Karpas-422 (cell line): ENCODE measurements around the gene C2CD5. TPM values are rescaled to one million over a fixed set of nuclear protein-coding genes. Genes with fewer than 3 reads are reported as not detected.

Experiments used
- DNase-seq: peaks from one replicate; pipeline ENCODE4 v3.0.0-alpha.2; 2015
- H2AFZ ChIP-seq: fragments of 200-600 bp; sonication (generic); 2 replicates; pipeline ENCODE4 v1.6.1; 2014; ENCODE audit warnings: antibody characterized with exemption, low read length, mixed read lengths
- H3K27ac ChIP-seq: fragments of 200-600 bp; sonication (generic); 2 replicates; pipeline ENCODE4 v1.5.1; 2014; ENCODE audit warnings: mild to moderate bottlenecking, low read length, moderate library complexity
- H3K27me3 ChIP-seq: fragments of 200-600 bp; sonication (generic); 2 replicates; pipeline ENCODE4 v1.6.1; 2014; ENCODE audit warnings: low read length, mixed read lengths
- H3K36me3 ChIP-seq: fragments of 200-600 bp; sonication (generic); 2 replicates; pipeline ENCODE4 v1.6.1; 2014; ENCODE audit warnings: low read length, mixed read lengths; ENCODE audit not compliant: insufficient read depth
- H3K4me1 ChIP-seq: fragments of 200-600 bp; sonication (generic); 2 replicates; pipeline ENCODE4 v1.6.1; 2014; ENCODE audit warnings: mild to moderate bottlenecking, low read length, mixed read lengths
- H3K4me2 ChIP-seq: fragments of 200-600 bp; sonication (generic); 2 replicates; pipeline ENCODE4 v1.6.1; 2014; ENCODE audit warnings: low read length, low read depth, mild to moderate bottlenecking; ENCODE audit not compliant: poor library complexity, severe bottlenecking
- H3K4me3 ChIP-seq: fragments of 200-600 bp; sonication (generic); 2 replicates; pipeline ENCODE4 v1.5.1; 2014; ENCODE audit warnings: mild to moderate bottlenecking, antibody characterized with exemption, low read length, mixed read lengths
- H3K79me2 ChIP-seq: fragments of 200-600 bp; sonication (generic); 2 replicates; pipeline ENCODE4 v1.6.1; 2014; ENCODE audit warnings: mild to moderate bottlenecking, low read length, mixed read lengths
- H3K9ac ChIP-seq: fragments of 200-600 bp; sonication (generic); 2 replicates; pipeline ENCODE4 v1.6.0; 2014; ENCODE audit warnings: low read length
- H3K9me2 ChIP-seq: fragments of 200-600 bp; sonication (generic), shearing (Covaris generic); replicated peaks from 2 replicates; pipeline ENCODE4 v1.6.0; 2014; ENCODE audit warnings: mild to moderate bottlenecking, low read length, moderate library complexity; ENCODE audit not compliant: insufficient read depth
- H3K9me3 ChIP-seq: fragments of 300-700, 200-600 bp; sonication (generic); 2 replicates; pipeline ENCODE4 v1.6.1; 2014; ENCODE audit warnings: low read length, mixed read lengths
- H4K20me1 ChIP-seq: fragments of 200-600 bp; sonication (generic); 2 replicates; pipeline ENCODE4 v1.6.1; 2014; ENCODE audit warnings: mild to moderate bottlenecking, antibody characterized with exemption, low read length, low read depth; ENCODE audit not compliant: insufficient read depth
- total RNA-seq: library from RNA; depleted of rRNA; stranded (reverse); fragments of >200 nt; shearing (Covaris generic); gene quantifications from 2 replicates; pipeline ENCODE4 v1.2.3, GENCODE V29; 2014; ENCODE audit warnings: low replicate concordance

Gene C2CD5
- total RNA-seq, 1 experiment from 2014 or later, result 71.8 TPM

DNA sequence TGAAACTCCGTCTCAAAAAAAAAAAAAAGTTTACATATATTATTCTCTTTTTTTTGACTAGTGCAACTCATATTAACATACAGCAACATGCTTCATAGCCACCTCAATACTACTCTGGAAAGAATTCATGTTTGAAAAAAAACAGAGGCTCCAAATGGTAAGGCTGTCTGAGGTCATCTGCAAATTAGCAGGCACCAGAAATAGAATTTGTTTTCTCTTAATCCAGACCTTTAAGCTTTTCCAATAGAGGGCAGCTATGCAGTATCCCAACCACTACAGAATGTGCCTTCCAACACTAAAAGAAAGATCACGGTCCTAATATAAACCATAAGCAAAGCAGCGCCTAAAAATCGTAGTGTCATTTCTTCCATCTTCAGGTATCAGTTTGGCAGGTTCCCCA lies 12.0 kb downstream of the C2CD5 start:
- Histone ChIP-seq H3K9me3 (no peaks in the 10 kb centered on the region), H3K4me1 (peaks cover 3% of the 10 kb centered on the region; the same call in 1 of the 2 replicates), H3K27me3 (no peaks in the 10 kb centered on the region), H3K79me2 (peaks cover 82% of the 10 kb centered on the region), H2AFZ (no peak overlapping the region), H3K27ac (no peak overlapping the region), H3K36me3 (peaks cover 42% of the 10 kb centered on the region), H3K9me2 (no peaks in the 10 kb centered on the region), H3K9ac (no peak overlapping the region), H3K4me2 (no peak overlapping the region), H3K4me3 (no peak overlapping the region), H4K20me1 (no peaks in the 10 kb centered on the region)
- no peak for DNase-seq

DNA sequence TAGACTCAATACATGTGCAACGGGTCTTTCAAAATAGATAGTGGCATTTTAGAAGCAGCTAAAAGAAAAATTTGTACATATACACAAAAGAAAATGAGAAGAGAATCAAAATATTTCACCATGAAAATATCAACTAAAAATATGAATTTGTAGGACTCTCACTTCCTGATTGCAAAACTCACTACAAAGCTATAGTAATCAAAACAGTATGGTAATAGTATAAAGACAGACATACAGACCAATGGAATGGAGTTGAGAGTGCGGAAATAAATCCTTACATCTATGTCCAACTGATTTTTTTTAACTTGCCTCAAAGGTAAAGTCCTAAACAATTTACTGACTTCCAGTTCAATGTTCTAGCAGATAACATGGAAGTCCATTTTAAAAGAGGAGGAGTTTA lies 13.1 kb downstream of the C2CD5 start:
- Histone ChIP-seq H3K4me3 (no peak overlapping the region), H3K27me3 (no peaks in the 10 kb centered on the region), H4K20me1 (no peaks in the 10 kb centered on the region), H3K9me3 (no peaks in the 10 kb centered on the region), H3K36me3 (peaks cover 47% of the 10 kb centered on the region), H3K9ac (no peak overlapping the region), H3K9me2 (no peaks in the 10 kb centered on the region), H3K4me1 (no peaks in the 10 kb centered on the region), H3K79me2 (peaks cover 79% of the 10 kb centered on the region), H3K27ac (no peak overlapping the region), H2AFZ (no peak overlapping the region), H3K4me2 (no peak overlapping the region)
- DNase-seq, result no peak

DNA sequence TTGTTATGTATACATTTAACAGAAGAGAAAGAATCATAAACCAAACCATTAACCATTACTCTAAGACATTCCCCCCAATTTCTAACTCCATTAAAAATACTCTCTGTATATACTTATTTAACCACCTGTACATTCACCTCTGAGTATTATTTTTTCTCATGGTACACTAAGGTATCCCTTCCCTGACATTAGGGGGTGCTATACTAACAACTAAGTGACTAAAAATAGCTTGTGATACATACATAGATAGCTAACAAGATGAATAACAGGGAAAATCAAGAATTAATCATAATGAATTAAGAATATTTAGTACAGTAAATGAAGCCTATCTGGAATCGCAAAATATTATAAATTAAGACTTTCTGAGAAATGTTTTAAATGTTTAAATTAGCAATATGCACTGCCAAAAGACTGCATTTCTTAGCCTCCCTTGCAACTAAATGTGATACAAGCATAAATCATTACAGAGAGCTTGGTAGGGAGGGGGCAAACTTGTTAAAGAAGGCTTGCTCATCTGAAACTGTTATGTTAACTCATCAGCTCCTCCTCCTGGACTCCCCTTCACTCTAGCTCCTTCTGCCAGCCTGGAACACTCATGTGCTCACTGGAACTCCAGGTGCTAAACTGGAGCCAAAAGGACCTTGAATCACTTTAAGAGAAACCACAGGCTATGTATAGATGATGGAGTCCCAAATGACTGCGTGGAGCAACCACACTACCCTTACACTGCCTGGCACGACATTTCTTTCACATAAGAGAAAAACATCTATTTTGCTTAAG lies 14.9 kb downstream of the C2CD5 start:
- Histone ChIP-seq H2AFZ (no peak overlapping the region), H3K9me3 (no peaks in the 10 kb centered on the region), H3K79me2 (peaks cover 69% of the 10 kb centered on the region), H3K27ac (no peak overlapping the region), H3K27me3 (no peaks in the 10 kb centered on the region), H3K4me1 (no peaks in the 10 kb centered on the region), H3K9ac (no peak overlapping the region), H3K36me3 (peaks cover 46% of the 10 kb centered on the region), H3K4me3 (no peak overlapping the region), H3K4me2 (no peak overlapping the region), H4K20me1 (no peaks in the 10 kb centered on the region), H3K9me2 (no peaks in the 10 kb centered on the region)
- peak; percentile 68 for DNase-seq

- Histone ChIP-seq H3K36me3 (peaks cover 41% of the 10 kb centered on the region), H3K9ac (no peak overlapping the region), H3K4me2 (no peak overlapping the region), H2AFZ (no peak overlapping the region), H3K27me3 (no peaks in the 10 kb centered on the region), H3K4me3 (no peak overlapping the region), H3K9me2 (no peaks in the 10 kb centered on the region), H3K9me3 (no peaks in the 10 kb centered on the region), H3K27ac (no peak overlapping the region), H4K20me1 (no peaks in the 10 kb centered on the region), H3K4me1 (no peaks in the 10 kb centered on the region), H3K79me2 (peaks cover 60% of the 10 kb centered on the region)
- DNase-seq, result no peak
These were observed 16.3 kb downstream of the C2CD5 start for GRCh38 chr12:22527999-22528398.

GRCh38 chr12:22526836-22527235 lies 17.5 kb downstream of the C2CD5 start:
- H3K4me3 ChIP-seq, result no peak overlapping the region
- no peak overlapping the region for H2AFZ ChIP-seq
- H3K9me2 ChIP-seq, result no peaks in the 10 kb centered on the region
- H4K20me1 ChIP-seq, result no peaks in the 10 kb centered on the region
- no peaks in the 10 kb centered on the region for H3K4me1 ChIP-seq
- H3K79me2 ChIP-seq, result peaks cover 51% of the 10 kb centered on the region
- no peak for DNase-seq
- H3K27ac ChIP-seq, result no peak overlapping the region
- no peak overlapping the region for H3K4me2 ChIP-seq
- H3K36me3 ChIP-seq, result peaks cover 41% of the 10 kb centered on the region
- no peak overlapping the region for H3K9ac ChIP-seq
- no peaks in the 10 kb centered on the region for H3K27me3 ChIP-seq
- no peaks in the 10 kb centered on the region for H3K9me3 ChIP-seq

- no peak overlapping the region for H2AFZ ChIP-seq
- no peaks in the 10 kb centered on the region for H3K9me3 ChIP-seq
- no peak overlapping the region for H3K9ac ChIP-seq
- peaks cover 38% of the 10 kb centered on the region for H3K79me2 ChIP-seq
- no peaks in the 10 kb centered on the region for H3K27me3 ChIP-seq
- no peak overlapping the region for H3K27ac ChIP-seq
- peaks cover 35% of the 10 kb centered on the region; the same call in 1 of the 2 replicates for H3K36me3 ChIP-seq
- no peaks in the 10 kb centered on the region for H3K9me2 ChIP-seq
- no peaks in the 10 kb centered on the region for H4K20me1 ChIP-seq
- H3K4me2 ChIP-seq, result no peak overlapping the region
- H3K4me3 ChIP-seq, result no peak overlapping the region
- H3K4me1 ChIP-seq, result no peaks in the 10 kb centered on the region
- no peak for DNase-seq
These were observed 18.9 kb downstream of the C2CD5 start for GRCh38 chr12:22525426-22525825.

GRCh38 chr12:22518998-22519397 lies 25.3 kb downstream of the C2CD5 start:
- H3K36me3 ChIP-seq, result peaks cover 30% of the 10 kb centered on the region; the same call in 1 of the 2 replicates
- H3K27ac ChIP-seq, result no peak overlapping the region
- H3K27me3 ChIP-seq, result no peaks in the 10 kb centered on the region
- H4K20me1 ChIP-seq, result no peaks in the 10 kb centered on the region
- H3K9ac ChIP-seq, result no peak overlapping the region
- no peaks in the 10 kb centered on the region; the same call in 1 of the 2 replicates for H3K4me1 ChIP-seq
- DNase-seq, result no peak
- no peak overlapping the region for H3K4me3 ChIP-seq
- no peak overlapping the region for H3K4me2 ChIP-seq
- peaks cover 24% of the 10 kb centered on the region for H3K79me2 ChIP-seq
- no peaks in the 10 kb centered on the region for H3K9me2 ChIP-seq
- H2AFZ ChIP-seq, result no peak overlapping the region
- no peaks in the 10 kb centered on the region for H3K9me3 ChIP-seq

- no peak overlapping the region for H3K9ac ChIP-seq
These were observed 26.2 kb downstream of the C2CD5 start for GRCh38 chr12:22518060-22518719.

More at GRCh38 chr12:22518060-22518719, 26.2 kb downstream of the C2CD5 start:
- no peaks in the 10 kb centered on the region for H3K27me3 ChIP-seq
- H3K9me3 ChIP-seq, result no peaks in the 10 kb centered on the region
- DNase-seq, result no peak
- H3K4me3 ChIP-seq, result no peak overlapping the region
- H3K27ac ChIP-seq, result no peak overlapping the region
- H4K20me1 ChIP-seq, result no peaks in the 10 kb centered on the region
- H3K4me2 ChIP-seq, result no peak overlapping the region
- H3K9me2 ChIP-seq, result no peaks in the 10 kb centered on the region
- no peak overlapping the region for H2AFZ ChIP-seq
- H3K79me2 ChIP-seq, result peaks cover 25% of the 10 kb centered on the region
- peaks cover 31% of the 10 kb centered on the region; the same call in 1 of the 2 replicates for H3K36me3 ChIP-seq
- no peaks in the 10 kb centered on the region; the same call in 1 of the 2 replicates for H3K4me1 ChIP-seq
